Activated naive CD8-positive, alpha-beta T cell treated with anti-CD3 and anti-CD28 coated beads, Interleukin-2, amount 10 ng/mL, durations not matched to agents 7 days and 5 days (primary cell): ENCODE data around the gene SNX13. TPM values are rescaled to one million over a fixed set of nuclear protein-coding genes. Genes with fewer than 3 reads are reported as not detected.

Experiments
- ATAC-seq: fragments of 150-1000 bp; cut with Tn5 transposase; one replicate; pipeline ENCODE4 v1.10.0; 2021; ENCODE audit warnings: low read depth, moderate library complexity
- POLR2A ChIA-PET: fragments of 350-600 bp; sonication (Branson Sonifier 250); formaldehyde crosslinking; loops from one replicate; lab custom pipeline; 2021; ENCODE audit warnings: antibody characterized with exemption; lab: Charles Lee
- DNase-seq: peaks from one replicate; pipeline ENCODE4 v3.0.0; 2021
- H3K27ac Mint-ChIP-seq: one replicate; pipeline ENCODE4 v1.8.0; 2022; ENCODE audit warnings: mild to moderate bottlenecking, mixed read lengths
- H3K27me3 Mint-ChIP-seq: one replicate; pipeline ENCODE4 v1.8.0; 2022; ENCODE audit warnings: mild to moderate bottlenecking, moderate library complexity, mixed read lengths
- H3K36me3 Mint-ChIP-seq: one replicate; pipeline ENCODE4 v1.8.0; 2021; ENCODE audit warnings: mild to moderate bottlenecking, mixed read lengths
- H3K4me1 Mint-ChIP-seq: one replicate; pipeline ENCODE4 v1.8.0; 2021; ENCODE audit warnings: mixed read lengths
- H3K4me3 Mint-ChIP-seq: one replicate; pipeline ENCODE4 v1.8.0; 2022; ENCODE audit warnings: mild to moderate bottlenecking, moderate library complexity, mixed read lengths
- H3K9me3 Mint-ChIP-seq: one replicate; pipeline ENCODE4 v1.8.0; 2021; ENCODE audit warnings: mixed read lengths
- total RNA-seq, 2 experiments: library from RNA; stranded (reverse); gene quantifications; one replicate each; pipeline ENCODE4 v1.2.3, GENCODE V29; 2021

The SNX13 gene
- total RNA-seq, 2 experiments from 2014 or later: 29.3 to 35.1 TPM

DNA sequence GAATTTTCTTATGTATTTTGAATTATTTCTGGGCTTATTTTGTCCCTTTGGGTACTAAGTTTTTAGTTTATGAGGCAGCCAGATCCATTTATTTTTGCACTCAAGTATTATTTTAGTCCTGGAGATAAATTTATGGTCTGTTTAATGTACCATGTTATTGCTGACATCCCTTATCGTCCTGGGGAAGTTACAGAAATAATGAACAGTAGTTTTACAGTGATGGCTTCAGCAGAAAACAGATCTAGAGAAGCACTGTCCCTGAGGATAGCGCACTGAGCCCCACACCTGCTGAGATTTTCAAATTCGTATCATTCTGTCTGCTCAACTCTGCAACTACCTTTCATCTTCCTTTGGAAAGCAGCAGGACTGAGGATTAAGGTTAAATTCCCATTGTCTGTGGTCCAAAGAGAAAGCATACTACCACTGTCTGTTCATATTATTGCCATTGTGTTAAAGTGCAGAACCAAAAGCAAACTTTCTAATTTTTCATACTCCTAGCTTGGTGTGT is 168.3 kb downstream of the SNX13 start:
- H3K4me3 Mint-ChIP-seq: no peak overlapping the region
- no peak for ATAC-seq
- POLR2A ChIA-PET: no interaction called here
- no peaks in the 10 kb centered on the region for H3K36me3 Mint-ChIP-seq
- H3K4me1 Mint-ChIP-seq: peaks cover 6% of the 10 kb centered on the region
- H3K27me3 Mint-ChIP-seq: no peaks in the 10 kb centered on the region
- no peak overlapping the region for H3K27ac Mint-ChIP-seq
- no peak for DNase-seq
- no peaks in the 10 kb centered on the region for H3K9me3 Mint-ChIP-seq

GRCh38 chr7:17770710-17771375 is 169.5 kb downstream of the SNX13 start:
- H3K27me3 Mint-ChIP-seq: no peaks in the 10 kb centered on the region
- no peaks in the 10 kb centered on the region for H3K36me3 Mint-ChIP-seq
- no peak overlapping the region for H3K27ac Mint-ChIP-seq
- no peak for DNase-seq
- POLR2A ChIA-PET: no interaction called here
- no peak overlapping the region for H3K4me3 Mint-ChIP-seq
- no peaks in the 10 kb centered on the region for H3K9me3 Mint-ChIP-seq
- no peak for ATAC-seq
- peaks cover 6% of the 10 kb centered on the region for H3K4me1 Mint-ChIP-seq

- no peaks in the 10 kb centered on the region for H3K36me3 Mint-ChIP-seq
- peaks cover 6% of the 10 kb centered on the region for H3K4me1 Mint-ChIP-seq
- no peaks in the 10 kb centered on the region for H3K27me3 Mint-ChIP-seq
- ATAC-seq (peak; percentile 58), DNase-seq (peak; percentile 35)
- no peak overlapping the region for H3K4me3 Mint-ChIP-seq
- no peaks in the 10 kb centered on the region for H3K9me3 Mint-ChIP-seq
- no peak overlapping the region for H3K27ac Mint-ChIP-seq
- POLR2A ChIA-PET: no interaction called here
These were observed 170.4 kb downstream of the SNX13 start for GRCh38 chr7:17769918-17770317.

DNA sequence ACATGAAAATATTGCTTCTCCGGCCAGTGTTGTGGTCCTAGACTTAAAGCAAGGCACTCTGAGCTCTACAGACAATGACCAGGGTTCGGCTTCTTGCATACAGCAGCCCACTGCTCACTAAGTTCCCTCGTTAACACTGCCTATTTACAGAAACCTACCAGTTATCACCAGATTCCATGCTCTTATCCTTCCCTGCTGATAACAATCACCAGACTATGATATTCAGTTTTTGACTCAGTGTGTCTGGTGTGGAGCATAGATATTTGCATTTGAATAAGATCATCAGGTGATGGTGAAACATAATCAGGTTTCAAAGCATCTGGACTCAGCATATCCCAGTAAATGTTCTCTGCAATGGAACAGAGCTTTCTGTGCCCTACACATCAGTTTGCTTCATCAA is 182.3 kb downstream of the SNX13 start:
- Mint-ChIP-seq H3K27ac (no peak overlapping the region), H3K4me1 (no peaks in the 10 kb centered on the region), H3K9me3 (no peaks in the 10 kb centered on the region), H3K4me3 (no peak overlapping the region), H3K36me3 (no peaks in the 10 kb centered on the region), H3K27me3 (no peaks in the 10 kb centered on the region)
- ATAC-seq (no peak), DNase-seq (no peak)
- POLR2A ChIA-PET: no interaction called here

- no peak for DNase-seq
- ATAC-seq: no peak
- H3K4me1 Mint-ChIP-seq: no peaks in the 10 kb centered on the region
- H3K9me3 Mint-ChIP-seq: no peaks in the 10 kb centered on the region
- H3K27ac Mint-ChIP-seq: no peak overlapping the region
- H3K27me3 Mint-ChIP-seq: no peaks in the 10 kb centered on the region
- H3K4me3 Mint-ChIP-seq: no peak overlapping the region
- POLR2A ChIA-PET: no interaction called here
- H3K36me3 Mint-ChIP-seq: no peaks in the 10 kb centered on the region
These were observed 194.2 kb downstream of the SNX13 start for GRCh38 chr7:17746020-17746530.

DNA sequence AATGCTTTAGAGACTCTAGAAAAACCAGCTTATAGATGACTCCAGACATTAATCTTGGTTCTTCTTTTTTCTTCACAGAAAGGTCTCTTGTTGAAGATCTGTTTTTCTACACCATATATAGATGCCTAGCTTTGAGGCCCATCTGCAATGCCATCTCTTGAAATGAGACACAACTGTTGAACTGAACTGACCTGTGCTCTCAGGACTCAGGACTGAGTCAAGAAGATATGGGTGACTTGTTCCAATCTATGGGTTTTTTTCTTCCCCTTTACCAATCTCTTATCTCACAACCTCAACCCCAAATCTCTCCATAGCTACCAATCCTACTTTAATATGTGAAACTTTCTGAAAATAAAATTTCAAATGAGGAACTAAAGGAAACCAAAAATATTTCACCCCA is 194.7 kb downstream of the SNX13 start:
- Mint-ChIP-seq H3K9me3 (no peaks in the 10 kb centered on the region), H3K27me3 (no peaks in the 10 kb centered on the region), H3K36me3 (no peaks in the 10 kb centered on the region), H3K4me3 (no peak overlapping the region), H3K27ac (no peak overlapping the region), H3K4me1 (no peaks in the 10 kb centered on the region)
- ATAC-seq: no peak
- DNase-seq: no peak
- POLR2A ChIA-PET: no interaction called here

DNA sequence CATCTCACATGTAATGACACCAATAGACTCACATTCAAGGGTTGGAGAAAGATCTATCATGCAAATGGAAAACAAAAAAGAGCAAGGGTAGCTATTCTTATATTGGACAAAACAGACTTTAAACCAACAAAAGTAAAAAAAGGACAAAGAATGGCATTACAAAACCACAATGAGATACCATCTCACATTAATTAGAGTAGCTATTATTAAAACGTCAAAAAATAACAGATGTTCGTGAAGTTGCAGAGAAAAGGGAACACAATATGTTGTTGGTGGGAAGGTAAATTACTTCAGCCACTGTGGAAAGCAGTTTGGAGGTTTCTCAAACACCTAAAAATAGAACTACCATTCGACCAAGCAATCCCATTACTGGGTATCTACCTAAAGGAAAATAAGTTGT is 197.0 kb downstream of the SNX13 start:
- Mint-ChIP-seq H3K27ac (no peak overlapping the region), H3K36me3 (no peaks in the 10 kb centered on the region), H3K27me3 (no peaks in the 10 kb centered on the region), H3K9me3 (no peaks in the 10 kb centered on the region), H3K4me1 (no peaks in the 10 kb centered on the region), H3K4me3 (no peak overlapping the region)
- ATAC-seq (no peak), DNase-seq (no peak)
- POLR2A ChIA-PET: no interaction called here

DNA sequence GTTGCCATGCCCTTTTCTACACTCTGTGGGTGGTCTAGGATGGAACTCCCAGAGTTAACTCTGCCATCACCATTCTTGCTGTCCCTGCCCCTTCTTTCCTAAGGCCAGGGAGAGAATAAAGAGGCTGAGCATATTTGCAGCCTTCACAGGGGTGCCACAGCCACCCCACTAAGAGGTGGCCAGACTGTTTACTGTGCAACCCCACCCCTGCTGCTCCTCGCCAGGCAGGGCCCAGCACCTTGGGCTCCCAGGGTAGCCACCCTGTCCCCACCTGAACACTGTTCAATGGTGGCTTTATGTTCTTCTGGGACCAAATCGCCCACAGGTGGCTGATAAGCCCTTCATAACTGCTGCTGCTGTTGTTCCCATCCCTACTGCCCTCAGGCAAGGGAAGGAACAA is 198.9 kb downstream of the SNX13 start:
- H3K27ac Mint-ChIP-seq: no peak overlapping the region
- DNase-seq (no peak), ATAC-seq (no peak)
- no peaks in the 10 kb centered on the region for H3K9me3 Mint-ChIP-seq
- H3K27me3 Mint-ChIP-seq: peaks cover 6% of the 10 kb centered on the region
- no peak overlapping the region for H3K4me3 Mint-ChIP-seq
- no peaks in the 10 kb centered on the region for H3K36me3 Mint-ChIP-seq
- POLR2A ChIA-PET: no interaction called here
- no peaks in the 10 kb centered on the region for H3K4me1 Mint-ChIP-seq

Other genes with a start within 250 kb of the SNX13 start
- not detected for gene PRPS1L1, start 87.4 kb upstream of the SNX13 start, total RNA-seq